Left ventricle myocardium inferior (tissue), 1 donor: Measurements from ENCODE around the gene SMIM41. TPM values are rescaled to one million over a fixed set of nuclear protein-coding genes. Genes with fewer than 3 reads are reported as not detected.

Source experiments
- DNase-seq: peaks from one replicate; pipeline ENCODE4 v3.0.0-alpha.2; 2020
- H3K27ac ChIP-seq: fragments of 200-600 bp; replicated peaks from 2 replicates; pipeline ENCODE4 v1.8.0; 2021
- H3K27me3 ChIP-seq: fragments of 200-600 bp; 2 replicates; pipeline ENCODE4 v1.8.0; 2021; ENCODE audit warnings: low read depth
- H3K36me3 ChIP-seq: fragments of 200-600 bp; 2 replicates; pipeline ENCODE4 v1.8.0; 2021
- H3K4me1 ChIP-seq: fragments of 200-600 bp; 2 replicates; pipeline ENCODE4 v1.8.0; 2021
- H3K4me3 ChIP-seq: fragments of 200-600 bp; 2 replicates; pipeline ENCODE4 v1.8.0; 2021; ENCODE audit warnings: mild to moderate bottlenecking, moderate library complexity
- H3K9me3 ChIP-seq: fragments of 200-600 bp; replicated peaks from 2 replicates; pipeline ENCODE4 v1.8.0; 2021
- CTCF ChIP-seq: fragments of 200-600 bp; IDR thresholded peaks from 2 replicates; pipeline ENCODE4 v1.8.0; 2021; ENCODE audit warnings: antibody characterized with exemption, mild to moderate bottlenecking, borderline replicate concordance
- intact Hi-C: fragments of 100-400 bp; cut with micrococcal nuclease; formaldehyde crosslinking; loops from one replicate; pipeline ENCODE4 v1.11.0; 2022
- total RNA-seq: library from RNA; stranded (reverse); fragmentation: NEBNext Ultra II Directional; extraction: Animal tissue kit (Norgen Biotek cat#: 25700); gene quantifications from one replicate; pipeline ENCODE4 v1.2.1, GENCODE V29; 2021
- donor health status: DM: no; HTN: yes; CAD: no; lungs with severe emphysema.

SMIM41 gene
- total RNA-seq, 1 donor from 2014 or later = 0.30 TPM

DNA sequence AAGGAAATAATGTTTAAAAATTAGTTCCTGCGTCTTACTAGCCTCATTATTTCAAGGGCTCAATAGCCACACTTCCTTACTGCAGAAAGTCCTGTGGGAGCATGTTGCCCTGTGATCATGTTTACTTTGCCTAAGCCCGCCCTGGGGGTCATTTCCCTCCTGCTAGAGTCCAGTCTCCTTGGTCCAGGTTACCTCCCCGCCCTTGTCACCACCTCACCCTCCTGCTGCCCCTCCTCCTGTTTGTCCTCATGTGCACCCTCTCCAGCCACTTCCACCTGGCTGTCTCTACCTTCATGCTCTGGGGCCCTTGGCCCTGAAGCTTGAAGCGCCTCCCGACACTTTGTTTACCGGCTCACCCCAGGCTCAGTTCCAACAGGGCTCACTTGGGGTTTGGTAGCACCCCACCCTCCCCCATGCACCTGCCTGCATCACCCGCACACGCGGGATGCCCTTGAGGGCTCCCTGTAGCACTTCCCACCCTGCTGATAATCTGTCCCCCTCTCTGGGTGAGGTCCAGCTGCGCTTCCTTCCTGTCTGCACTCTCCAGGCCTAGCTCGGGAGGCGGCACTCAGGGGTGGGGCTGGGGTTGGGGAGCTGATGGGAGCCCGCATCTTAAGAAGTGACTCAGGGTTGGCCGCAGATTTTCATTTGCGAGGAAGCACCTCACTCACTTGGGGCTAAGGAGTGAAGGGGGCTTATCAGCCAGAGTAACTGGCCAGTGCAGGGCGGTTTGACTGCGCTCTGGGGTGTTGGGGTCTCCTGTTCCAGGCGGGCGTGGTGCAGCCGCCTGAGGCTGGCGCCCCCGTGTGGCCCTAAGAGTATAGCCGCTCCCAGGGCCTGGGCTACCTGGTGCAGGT, 40.1 kb downstream of the SMIM41 start:
- intact Hi-C loops = no loop called here
- H3K27me3 ChIP-seq = peaks cover 54% of the 10 kb centered on the region
- H3K4me3 ChIP-seq = no peak overlapping the region
- no peak overlapping the region for H3K27ac ChIP-seq
- H3K9me3 ChIP-seq = no peaks in the 10 kb centered on the region
- peaks cover 17% of the 10 kb centered on the region for H3K4me1 ChIP-seq
- no peaks in the 10 kb centered on the region for H3K36me3 ChIP-seq
- peak; percentile 70 for TF ChIP-seq CTCF
- peak; percentile 27 for DNase-seq

GRCh38 chr12:52120951-52121823, 41.7 kb downstream of the SMIM41 start:
- intact Hi-C loops = no loop called here
- no peaks in the 10 kb centered on the region for H3K9me3 ChIP-seq
- no peak overlapping the region for H3K27ac ChIP-seq
- DNase-seq = no peak
- H3K27me3 ChIP-seq = peaks cover 38% of the 10 kb centered on the region
- no peak for TF ChIP-seq CTCF
- no peak overlapping the region for H3K4me3 ChIP-seq
- no peaks in the 10 kb centered on the region for H3K36me3 ChIP-seq
- H3K4me1 ChIP-seq = peaks cover 31% of the 10 kb centered on the region

DNA sequence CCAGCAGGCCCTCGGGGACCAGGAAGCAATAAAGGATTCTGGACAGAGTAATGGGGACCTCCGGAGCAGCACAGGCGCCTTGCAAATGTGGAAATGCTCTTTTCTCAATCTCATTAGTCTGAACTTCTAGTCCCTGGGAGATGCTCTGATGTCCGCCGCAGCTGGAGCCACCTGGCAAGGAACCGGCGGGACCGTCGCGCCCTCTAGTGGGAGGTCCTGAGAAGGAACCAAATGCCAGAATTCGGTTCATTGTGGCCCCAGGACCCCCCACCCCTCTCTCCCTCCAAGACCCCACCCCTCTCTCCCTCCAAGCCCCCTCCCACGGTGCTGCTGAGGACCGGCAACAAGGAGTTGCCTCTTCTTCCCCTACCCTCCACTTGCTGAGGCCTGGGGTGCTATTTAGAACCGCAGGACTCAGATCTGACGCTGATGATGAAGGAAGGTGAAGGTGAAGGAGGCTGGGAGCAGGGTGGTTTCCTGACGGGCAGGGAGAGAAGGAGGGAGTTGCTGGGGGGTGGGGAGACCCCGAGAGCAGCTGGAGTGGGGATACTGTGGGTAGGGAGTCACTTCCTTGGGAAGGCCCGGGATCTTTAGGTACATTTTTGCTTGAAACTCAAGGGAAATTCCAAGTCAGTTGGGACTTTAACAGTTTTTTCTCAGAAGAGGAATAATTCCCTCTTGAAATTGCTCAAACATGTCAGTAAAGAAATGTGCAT, 42.5 kb downstream of the SMIM41 start:
- H3K27ac ChIP-seq = no peak overlapping the region

DNA sequence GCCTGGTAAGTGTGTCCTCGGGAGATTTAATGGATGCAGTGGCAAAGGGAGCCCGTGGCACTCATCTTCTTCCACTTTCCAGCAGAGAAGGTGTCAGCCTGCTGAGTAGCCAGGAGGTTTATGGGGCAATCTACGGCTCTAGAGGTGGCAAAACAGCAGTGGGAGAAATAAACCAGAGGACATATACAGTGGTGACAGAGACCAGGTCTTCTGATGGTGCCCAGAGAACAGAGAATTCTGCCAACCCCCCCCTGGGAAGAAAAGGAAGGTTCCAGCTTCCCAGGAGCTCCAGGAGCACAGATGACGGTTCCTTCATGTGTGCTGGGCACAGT, 43.0 kb downstream of the SMIM41 start:
- Histone ChIP-seq H3K9me3 (no peaks in the 10 kb centered on the region), H3K4me1 (peaks cover 42% of the 10 kb centered on the region), H3K27me3 (peaks cover 31% of the 10 kb centered on the region), H3K4me3 (no peak overlapping the region), H3K36me3 (no peaks in the 10 kb centered on the region), H3K27ac (no peak overlapping the region)
- intact Hi-C loops = no loop called here
- TF ChIP-seq CTCF = no peak
- DNase-seq = no peak

More for the DNA sequence above, 42.5 kb downstream of the SMIM41 start:
- H3K27me3 ChIP-seq = peaks cover 31% of the 10 kb centered on the region
- no peak overlapping the region for H3K4me3 ChIP-seq
- peak; percentile 86 for TF ChIP-seq CTCF
- no peaks in the 10 kb centered on the region for H3K36me3 ChIP-seq
- H3K9me3 ChIP-seq = no peaks in the 10 kb centered on the region
- intact Hi-C loops = no loop called here
- DNase-seq = peak; percentile 70
- H3K4me1 ChIP-seq = peaks cover 37% of the 10 kb centered on the region

- no peak for DNase-seq
- Histone ChIP-seq H3K27me3 (peaks cover 28% of the 10 kb centered on the region), H3K36me3 (no peaks in the 10 kb centered on the region), H3K9me3 (no peaks in the 10 kb centered on the region), H3K4me1 (peaks cover 46% of the 10 kb centered on the region), H3K4me3 (no peak overlapping the region), H3K27ac (no peak overlapping the region)
- no peak for TF ChIP-seq CTCF
- intact Hi-C loops = no loop called here
Observed at GRCh38 chr12:52122904-52123303, 43.4 kb downstream of the SMIM41 start.
